CD14-positive monocyte (primary cell): ENCODE data around the gene SLC25A11. TPM values are rescaled to one million over a fixed set of nuclear protein-coding genes. Genes with fewer than 3 reads are reported as not detected.

ENCODE experiments used
- DNase-seq, 3 donors: peaks; one replicate each; pipeline ENCODE4 v3.0.0-alpha.2; 2011 to 2022
- H2AFZ ChIP-seq: 2 replicates; pipeline ENCODE4 v1.6.0; 2012; ENCODE audit warnings: mild to moderate bottlenecking, low read depth, low read length, inconsistent platforms; ENCODE audit not compliant: insufficient read depth, poor library complexity, severe bottlenecking
- H3K27ac ChIP-seq, 2 donors: 1 replicate in 1 of 2; 2 replicates in 1 of 2; pipeline ENCODE4 v1.5.1; 2012 to 2013; ENCODE audit warnings: low read length in 2 of 2, control low read depth in 1 of 2, inconsistent platforms in 1 of 2, low read depth in 1 of 2, mild to moderate bottlenecking in 1 of 2
- H3K27me3 ChIP-seq, 2 donors: one replicate each; pipeline versions ENCODE4 v1.6.0 to v1.6.1; 2011 to 2013; ENCODE audit warnings: low read length in 2 of 2; ENCODE audit not compliant: control insufficient read depth in 2 of 2, insufficient read depth in 2 of 2
- H3K36me3 ChIP-seq, 2 donors: replicated peaks in 1 of 2; 1 replicate in 1 of 2; 2 replicates in 1 of 2; pipeline versions ENCODE4 v1.5.1 to v1.6.1; 2012 to 2013; ENCODE audit warnings: low read length in 2 of 2, control low read depth in 1 of 2, inconsistent platforms in 1 of 2, mild to moderate bottlenecking in 1 of 2; ENCODE audit not compliant: insufficient read depth in 2 of 2, control insufficient read depth in 1 of 2
- H3K4me1 ChIP-seq, 2 donors: 1 replicate in 1 of 2; 2 replicates in 1 of 2; pipeline versions ENCODE4 v1.5.1 to v1.6.1; 2012 to 2013; ENCODE audit warnings: low read length in 2 of 2, control low read depth in 1 of 2, inconsistent platforms in 1 of 2, mild to moderate bottlenecking in 1 of 2, moderate library complexity in 1 of 2; ENCODE audit not compliant: insufficient read depth in 2 of 2, control insufficient read depth in 1 of 2
- H3K4me2 ChIP-seq: replicated peaks from 2 replicates; pipeline ENCODE3; 2012; ENCODE audit warnings: low read length, moderate library complexity, mild to moderate bottlenecking; ENCODE audit not compliant: poor library complexity, severe bottlenecking; ENCODE audit errors: extremely low read depth
- H3K4me3 ChIP-seq, 3 experiments: fragments of 200-600 bp in 1 of 3; sonication (generic) in 1 of 3; replicated peaks in 1 of 3; 1 replicate in 2 of 3; 2 replicates in 1 of 3; pipeline ENCODE4 v1.5.1; 2011 to 2013; ENCODE audit warnings: low read length in 3 of 3, mild to moderate bottlenecking in 3 of 3, control low read depth in 2 of 3, low read depth in 2 of 3, inconsistent platforms in 1 of 3, moderate library complexity in 1 of 3
- H3K79me2 ChIP-seq: 2 replicates; pipeline ENCODE4 v1.6.0; 2012; ENCODE audit warnings: mild to moderate bottlenecking, control low read depth, inconsistent platforms, low read length, moderate library complexity; ENCODE audit not compliant: insufficient read depth
- H3K9ac ChIP-seq: 2 replicates; pipeline ENCODE4 v1.6.0; 2017; ENCODE audit warnings: low read length, mild to moderate bottlenecking; ENCODE audit not compliant: insufficient read depth, poor library complexity, severe bottlenecking
- H3K9me3 ChIP-seq, 2 donors: replicated peaks in 1 of 2; 1 replicate in 1 of 2; 2 replicates in 1 of 2; pipeline versions ENCODE4 v1.5.1 to v1.6.1; 2012 to 2013; ENCODE audit warnings: low read length in 2 of 2, control low read depth in 1 of 2; ENCODE audit not compliant: control insufficient read depth in 1 of 2, insufficient read depth in 1 of 2
- H4K20me1 ChIP-seq: 2 replicates; pipeline ENCODE4 v1.6.0; 2012; ENCODE audit warnings: mild to moderate bottlenecking, low read length, control low read depth, moderate library complexity; ENCODE audit not compliant: insufficient read depth
- H3K27ac Mint-ChIP-seq, 7 donors: one replicate each; pipeline ENCODE4 v1.8.0; 2020; ENCODE audit warnings: mild to moderate bottlenecking in 7 of 7, mixed read lengths in 7 of 7, moderate library complexity in 6 of 7, inconsistent platforms in 2 of 7
- H3K27me3 Mint-ChIP-seq, 3 donors: one replicate each; pipeline ENCODE4 v1.8.0; 2021 to 2022; ENCODE audit warnings: low read depth in 3 of 3, mild to moderate bottlenecking in 3 of 3, mixed read lengths in 3 of 3, moderate library complexity in 3 of 3, inconsistent platforms in 1 of 3
- H3K36me3 Mint-ChIP-seq, 2 donors: one replicate each; pipeline ENCODE4 v1.8.0; 2020; ENCODE audit warnings: mixed read lengths in 2 of 2, inconsistent platforms in 1 of 2, mild to moderate bottlenecking in 1 of 2
- H3K4me1 Mint-ChIP-seq: one replicate; pipeline ENCODE4 v1.8.0; 2020; ENCODE audit warnings: mild to moderate bottlenecking, mixed read lengths
- H3K4me3 Mint-ChIP-seq, 2 donors: one replicate each; pipeline ENCODE4 v1.8.0; 2020; ENCODE audit warnings: mild to moderate bottlenecking in 2 of 2, mixed read lengths in 2 of 2, moderate library complexity in 1 of 2
- H3K9me3 Mint-ChIP-seq, 7 donors: one replicate each; pipeline ENCODE4 v1.8.0; 2020 to 2022; ENCODE audit warnings: mixed read lengths in 7 of 7, mild to moderate bottlenecking in 6 of 7, moderate library complexity in 6 of 7, inconsistent platforms in 2 of 7
- WGBS: methylation state at CpG from one replicate; pipeline ENCODE4 v1.1.5; 2013; ENCODE audit warnings: missing lambda C conversion rate; ENCODE audit not compliant: insufficient coverage; 5-methylcytosine and 5-hydroxymethylcytosine counted together
- intact Hi-C, 2 donors: fragments of 100-400 bp; cut with micrococcal nuclease; formaldehyde crosslinking; loops; one replicate each; pipeline versions ENCODE4 v1.15.0 to v1.15.1; 2023
- polyA plus RNA-seq, 3 donors: library from polyadenylated mRNA; depleted of rRNA in 1 of 3; unstranded in 2 of 3; stranded (reverse) in 1 of 3; fragments of 300-500 nt in 2 of 3; fragments of >200 nt in 1 of 3; fragmentation: Illumina TruSeq in 2 of 3; gene quantifications; 1 replicate in 2 of 3; 2 replicates in 1 of 3; pipeline ENCODE4 v1.2.3, GENCODE V29; 2012 to 2021
- TF ChIP-seq, protein P1 (sequence below): fragments of 200-600 bp; IDR thresholded peaks from one replicate; pipeline ENCODE4 v1.8.0; 2022; ENCODE audit warnings: antibody characterized with exemption, mild to moderate bottlenecking

The SLC25A11 gene
- polyA plus RNA-seq, 3 donors: 65.2 to 138 (median 111) TPM

- H3K36me3 ChIP-seq: peaks cover 7 to 20% of the 10 kb centered on the region in 2 donors
- peaks cover 0 to 2% (median 1%) of the 10 kb centered on the region in 3 donors for H3K27me3 Mint-ChIP-seq
- peak overlapping the region; percentile 77 to 95 for H3K27ac ChIP-seq
- no peaks in the 10 kb centered on the region for H3K27me3 ChIP-seq
- WGBS: 1% methylated on average over 20 of the region's 30 CpGs
- H3K9me3 ChIP-seq: no peaks in the 10 kb centered on the region
- H3K9me3 Mint-ChIP-seq: peaks cover 0 to 2% (median 0%) of the 10 kb centered on the region in 7 donors
- peak overlapping the region; percentile 78 to 99 (median 81) for H3K4me3 ChIP-seq
- no peaks in the 10 kb centered on the region for H4K20me1 ChIP-seq
- H3K9ac ChIP-seq: peak overlapping the region; percentile 91
- peak overlapping the region; percentile 92 to 96 for H3K4me3 Mint-ChIP-seq
- peak overlapping the region; percentile 98 for H3K4me2 ChIP-seq
- H3K79me2 ChIP-seq: peaks cover 33% of the 10 kb centered on the region
- peak in 1 of 3 donors; percentile 38 for DNase-seq
- peaks cover 39% of the 10 kb centered on the region for H3K4me1 Mint-ChIP-seq
- H3K36me3 Mint-ChIP-seq: peaks cover 23 to 30% of the 10 kb centered on the region in 2 donors
- peak overlapping the region; percentile 84 to 97 (median 96) for H3K27ac Mint-ChIP-seq
- TF ChIP-seq, protein P1, sequence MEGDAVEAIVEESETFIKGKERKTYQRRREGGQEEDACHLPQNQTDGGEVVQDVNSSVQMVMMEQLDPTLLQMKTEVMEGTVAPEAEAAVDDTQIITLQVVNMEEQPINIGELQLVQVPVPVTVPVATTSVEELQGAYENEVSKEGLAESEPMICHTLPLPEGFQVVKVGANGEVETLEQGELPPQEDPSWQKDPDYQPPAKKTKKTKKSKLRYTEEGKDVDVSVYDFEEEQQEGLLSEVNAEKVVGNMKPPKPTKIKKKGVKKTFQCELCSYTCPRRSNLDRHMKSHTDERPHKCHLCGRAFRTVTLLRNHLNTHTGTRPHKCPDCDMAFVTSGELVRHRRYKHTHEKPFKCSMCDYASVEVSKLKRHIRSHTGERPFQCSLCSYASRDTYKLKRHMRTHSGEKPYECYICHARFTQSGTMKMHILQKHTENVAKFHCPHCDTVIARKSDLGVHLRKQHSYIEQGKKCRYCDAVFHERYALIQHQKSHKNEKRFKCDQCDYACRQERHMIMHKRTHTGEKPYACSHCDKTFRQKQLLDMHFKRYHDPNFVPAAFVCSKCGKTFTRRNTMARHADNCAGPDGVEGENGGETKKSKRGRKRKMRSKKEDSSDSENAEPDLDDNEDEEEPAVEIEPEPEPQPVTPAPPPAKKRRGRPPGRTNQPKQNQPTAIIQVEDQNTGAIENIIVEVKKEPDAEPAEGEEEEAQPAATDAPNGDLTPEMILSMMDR: no peak
- intact Hi-C loops: loop anchor here (5.0 kb wide), 2 partner anchors 36 to 81 kb away; partner anchors contain the start of gene ENO3 (in 1 of the 2)
- H3K4me1 ChIP-seq: peaks cover 27 to 37% of the 10 kb centered on the region in 2 donors
- H2AFZ ChIP-seq: peak overlapping the region; percentile 94
Observed at GRCh38 chr17:4987767-4988567, 48.1 kb upstream of the SLC25A11 start.

DNA sequence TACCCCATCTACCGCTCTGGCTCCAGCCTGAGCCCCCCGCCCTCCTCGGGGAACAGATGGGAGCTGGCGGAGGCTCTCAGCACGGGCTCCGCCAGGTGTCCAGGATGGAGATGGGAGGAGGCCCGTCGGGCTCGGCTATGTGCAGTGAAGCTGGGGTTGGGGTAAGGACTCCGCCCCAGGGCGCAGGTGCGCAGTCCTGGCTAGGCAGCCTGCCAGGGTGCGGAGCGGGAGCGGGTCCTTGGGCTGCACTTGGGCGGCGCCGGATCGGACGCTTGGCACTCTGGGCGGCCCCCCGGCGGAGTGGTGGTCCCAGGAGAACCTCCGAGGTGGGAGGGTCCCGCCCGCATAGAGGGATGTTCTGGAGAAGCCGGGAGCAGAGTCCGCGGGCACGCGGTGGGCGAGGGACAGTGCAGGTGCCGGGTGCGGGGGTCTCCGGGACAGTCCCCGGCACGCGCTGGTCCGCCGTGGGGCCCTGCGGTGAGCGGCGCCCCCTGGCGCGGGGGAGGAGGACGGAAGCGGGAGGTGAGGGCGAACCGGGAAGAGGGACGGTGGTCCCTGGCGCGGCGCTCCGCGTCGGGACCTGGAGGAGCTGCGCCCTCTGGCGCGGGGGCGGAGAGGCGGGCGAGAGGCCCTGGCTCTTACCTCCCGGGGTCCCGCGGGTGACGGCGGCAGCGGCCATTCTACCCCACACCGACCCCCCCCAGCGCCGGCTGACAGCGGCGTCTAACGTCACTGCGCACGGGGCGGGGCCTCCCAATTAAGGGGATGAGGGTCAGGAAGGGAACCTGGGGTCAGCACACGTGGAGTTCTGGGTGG lies 47.3 kb upstream of the SLC25A11 start, which contains the start of gene CAMTA2:
Gene CAMTA2 (minus strand): TSS at position 725 of the 816 bp plus-strand sequence. CDS start 1,453 bp downstream, outside the sequence.
- Histone ChIP-seq H3K79me2 (peaks cover 33% of the 10 kb centered on the region), H3K4me2 (peak within 1 kb of the TSS; percentile 98), H3K9me3 (no peaks in the 10 kb centered on the region), H4K20me1 (peaks cover 4% of the 10 kb centered on the region), H2AFZ (peak within 1 kb of the TSS; percentile 94), H3K9ac (peak within 1 kb of the TSS; percentile 91), H3K27ac (peak within 1 kb of the TSS; percentile 77 to 95), H3K4me1 (peaks cover 35 to 45% of the 10 kb centered on the region in 2 donors), H3K36me3 (peaks cover 10 to 28% of the 10 kb centered on the region in 2 donors), H3K4me3 (peak within 1 kb of the TSS; percentile 78 to 99 (median 81)), H3K27me3 (no peaks in the 10 kb centered on the region)
- TF ChIP-seq, protein P1: peak; percentile 93
- peaks cover 0 to 2% (median 0%) of the 10 kb centered on the region in 7 donors for H3K9me3 Mint-ChIP-seq
- H3K4me3 Mint-ChIP-seq: peak within 1 kb of the TSS; percentile 92 to 96
- H3K27me3 Mint-ChIP-seq: peaks cover 0 to 1% (median 0%) of the 10 kb centered on the region in 3 donors
- under 1% methylated on average over 68 of the region's 78 CpGs for WGBS
- peaks cover 31 to 38% of the 10 kb centered on the region in 2 donors for H3K36me3 Mint-ChIP-seq
- DNase-seq: peak; percentile 78 to 82 (median 82)
- H3K4me1 Mint-ChIP-seq: peaks cover 47% of the 10 kb centered on the region
- H3K27ac Mint-ChIP-seq: peak within 1 kb of the TSS; percentile 84 to 97 (median 96)
- intact Hi-C loops: loop anchor here (5.0 kb wide), 2 partner anchors 35 to 80 kb away; partner anchors contain the start of gene ENO3 (in 1 of the 2)
